SK-N-SH (cell line): ENCODE results near the gene ADGRA1.

ENCODE experiments used
- EP300 ChIP-seq, 2 experiments: IDR thresholded peaks; 2 replicates each; pipeline versions ENCODE4 v1.4.0 to v1.6.1; 2012; ENCODE audit warnings: borderline replicate concordance in 1 of 2, low read depth in 1 of 2, low read length in 1 of 2
- EZH2phosphoT487 ChIP-seq: fragments of 200-600 bp; sonication (generic); IDR thresholded peaks from 2 replicates; pipeline ENCODE4 v1.6.1; 2017; ENCODE audit warnings: low read depth, mixed run types, mild to moderate bottlenecking, antibody characterized with exemption, moderate library complexity, borderline replicate concordance
- GABPA ChIP-seq: IDR thresholded peaks from 2 replicates; pipeline ENCODE4 v1.4.0; 2012; ENCODE audit warnings: low read depth, mild to moderate bottlenecking
- MEF2A ChIP-seq: IDR thresholded peaks from 2 replicates; pipeline ENCODE4 v1.4.0; 2012; ENCODE audit warnings: low read depth, borderline replicate concordance
- RFX5 ChIP-seq: IDR thresholded peaks from 2 replicates; pipeline ENCODE4 v1.6.1; 2012; ENCODE audit warnings: mild to moderate bottlenecking, improper control_type of control experiment, low read length
- TEAD4 ChIP-seq: IDR thresholded peaks from 2 replicates; pipeline ENCODE4 v1.4.0; 2012; ENCODE audit warnings: mild to moderate bottlenecking, borderline replicate concordance; ENCODE audit not compliant: insufficient read depth
- USF1 ChIP-seq: IDR thresholded peaks from 2 replicates; pipeline ENCODE4 v1.4.0; 2012; ENCODE audit warnings: low read depth, borderline replicate concordance
- YY1 ChIP-seq: IDR thresholded peaks from 2 replicates; pipeline ENCODE4 v1.4.0; 2012; ENCODE audit warnings: low read depth, mild to moderate bottlenecking
- TF ChIP-seq, protein P1 (sequence below): fragments of 200-600 bp; sonication (generic); IDR thresholded peaks from 2 replicates; pipeline ENCODE4 v1.6.1; 2017; ENCODE audit warnings: antibody characterized with exemption, mild to moderate bottlenecking, moderate library complexity
- TF ChIP-seq, protein P2 (sequence below): IDR thresholded peaks from 2 replicates; pipeline ENCODE4 v1.6.1; 2012; ENCODE audit warnings: mild to moderate bottlenecking, low read depth, low read length, moderate library complexity

- TF ChIP-seq EZH2phosphoT487 = no peak
- TF ChIP-seq YY1 = no peak
- TF ChIP-seq, protein P1, sequence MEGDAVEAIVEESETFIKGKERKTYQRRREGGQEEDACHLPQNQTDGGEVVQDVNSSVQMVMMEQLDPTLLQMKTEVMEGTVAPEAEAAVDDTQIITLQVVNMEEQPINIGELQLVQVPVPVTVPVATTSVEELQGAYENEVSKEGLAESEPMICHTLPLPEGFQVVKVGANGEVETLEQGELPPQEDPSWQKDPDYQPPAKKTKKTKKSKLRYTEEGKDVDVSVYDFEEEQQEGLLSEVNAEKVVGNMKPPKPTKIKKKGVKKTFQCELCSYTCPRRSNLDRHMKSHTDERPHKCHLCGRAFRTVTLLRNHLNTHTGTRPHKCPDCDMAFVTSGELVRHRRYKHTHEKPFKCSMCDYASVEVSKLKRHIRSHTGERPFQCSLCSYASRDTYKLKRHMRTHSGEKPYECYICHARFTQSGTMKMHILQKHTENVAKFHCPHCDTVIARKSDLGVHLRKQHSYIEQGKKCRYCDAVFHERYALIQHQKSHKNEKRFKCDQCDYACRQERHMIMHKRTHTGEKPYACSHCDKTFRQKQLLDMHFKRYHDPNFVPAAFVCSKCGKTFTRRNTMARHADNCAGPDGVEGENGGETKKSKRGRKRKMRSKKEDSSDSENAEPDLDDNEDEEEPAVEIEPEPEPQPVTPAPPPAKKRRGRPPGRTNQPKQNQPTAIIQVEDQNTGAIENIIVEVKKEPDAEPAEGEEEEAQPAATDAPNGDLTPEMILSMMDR = no peak
- TF ChIP-seq GABPA = no peak
- TF ChIP-seq, protein P2, sequence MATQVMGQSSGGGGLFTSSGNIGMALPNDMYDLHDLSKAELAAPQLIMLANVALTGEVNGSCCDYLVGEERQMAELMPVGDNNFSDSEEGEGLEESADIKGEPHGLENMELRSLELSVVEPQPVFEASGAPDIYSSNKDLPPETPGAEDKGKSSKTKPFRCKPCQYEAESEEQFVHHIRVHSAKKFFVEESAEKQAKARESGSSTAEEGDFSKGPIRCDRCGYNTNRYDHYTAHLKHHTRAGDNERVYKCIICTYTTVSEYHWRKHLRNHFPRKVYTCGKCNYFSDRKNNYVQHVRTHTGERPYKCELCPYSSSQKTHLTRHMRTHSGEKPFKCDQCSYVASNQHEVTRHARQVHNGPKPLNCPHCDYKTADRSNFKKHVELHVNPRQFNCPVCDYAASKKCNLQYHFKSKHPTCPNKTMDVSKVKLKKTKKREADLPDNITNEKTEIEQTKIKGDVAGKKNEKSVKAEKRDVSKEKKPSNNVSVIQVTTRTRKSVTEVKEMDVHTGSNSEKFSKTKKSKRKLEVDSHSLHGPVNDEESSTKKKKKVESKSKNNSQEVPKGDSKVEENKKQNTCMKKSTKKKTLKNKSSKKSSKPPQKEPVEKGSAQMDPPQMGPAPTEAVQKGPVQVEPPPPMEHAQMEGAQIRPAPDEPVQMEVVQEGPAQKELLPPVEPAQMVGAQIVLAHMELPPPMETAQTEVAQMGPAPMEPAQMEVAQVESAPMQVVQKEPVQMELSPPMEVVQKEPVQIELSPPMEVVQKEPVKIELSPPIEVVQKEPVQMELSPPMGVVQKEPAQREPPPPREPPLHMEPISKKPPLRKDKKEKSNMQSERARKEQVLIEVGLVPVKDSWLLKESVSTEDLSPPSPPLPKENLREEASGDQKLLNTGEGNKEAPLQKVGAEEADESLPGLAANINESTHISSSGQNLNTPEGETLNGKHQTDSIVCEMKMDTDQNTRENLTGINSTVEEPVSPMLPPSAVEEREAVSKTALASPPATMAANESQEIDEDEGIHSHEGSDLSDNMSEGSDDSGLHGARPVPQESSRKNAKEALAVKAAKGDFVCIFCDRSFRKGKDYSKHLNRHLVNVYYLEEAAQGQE = no peak
- no peak for TF ChIP-seq RFX5
- TF ChIP-seq TEAD4 = no peak
- no peak for TF ChIP-seq EP300 (IDR thresholded peaks at IDR 0.05; ENCODE audit: borderline replicate concordance in 1 of 2, low read depth in 1 of 2, low read length in 1 of 2)
- TF ChIP-seq USF1 = no peak
- no peak for TF ChIP-seq MEF2A
Observed at GRCh38 chr10:133060881-133061280, 26.8 kb upstream of the ADGRA1 start.
